ENCODE data around the gene BST2. TPM values are rescaled to one million over a fixed set of nuclear protein-coding genes. Genes with fewer than 3 reads are reported as not detected.

The BST2 gene
- total and polyA plus RNA-seq, 2 of the 8 experiments (the other 6 are each of a cell fraction or from before 2014, with no cell fraction given), result 18.1 to 72.8 TPM

- Histone ChIP-seq H4K8ac (ENCODE audit: extremely low read depth, insufficient read depth, low read length) (no peak overlapping the region), H3K9me3 (ENCODE audit: insufficient read depth in 2 of 2, low read depth in 1 of 2, low read length in 1 of 2) (no peaks in the 10 kb centered on the region), H3K79me1 (ENCODE audit: low read depth, low read length) (no peaks in the 10 kb centered on the region), H4K5ac (ENCODE audit: insufficient read length, low read depth, low read length) (no peak overlapping the region), H3K27me3 (replicated peaks in 1 of 4; ENCODE audit: control insufficient read depth in 3 of 4, extremely low read depth in 1 of 4, insufficient read depth in 3 of 4, low read length in 3 of 4) (no peaks in the 10 kb centered on the region; a peak in 1 of 7 replicates), H3K4me2 (ENCODE audit: insufficient read depth in 1 of 2, low read depth in 2 of 2, low read length in 2 of 2) (no peak overlapping the region), H2AFZ (ENCODE audit: low read length) (no peak overlapping the region), H2BK20ac (ENCODE audit: low read length) (no peak overlapping the region), H3K79me2 (ENCODE audit: control insufficient read depth in 1 of 2, insufficient read depth in 2 of 2, low read length in 2 of 2) (no peaks in the 10 kb centered on the region), H3K23me2 (ENCODE audit: low read depth, low read length) (no peaks in the 10 kb centered on the region), H2BK5ac (ENCODE audit: low read depth, low read length) (no peak overlapping the region), H3K14ac (ENCODE audit: insufficient read length) (no peak overlapping the region), H3K9ac (replicated peaks in 1 of 4; ENCODE audit: extremely low read depth in 1 of 4, low read depth in 3 of 4, low read length in 3 of 4) (no peak overlapping the region), H3K23ac (ENCODE audit: insufficient read length) (no peak overlapping the region), H3K18ac (ENCODE audit: extremely low read depth, low read length) (no peak overlapping the region), H3K4me3 (ENCODE audit: extremely low read depth in 1 of 4, insufficient read depth in 2 of 4, low read depth in 3 of 4, low read length in 4 of 4) (no peak overlapping the region), H2BK12ac (ENCODE audit: low read depth, low read length) (no peak overlapping the region), H3K27ac (ENCODE audit: low read depth, low read length) (no peak overlapping the region), H4K91ac (replicated peaks; ENCODE audit: insufficient read length, low read length) (no peak overlapping the region), H3K4ac (replicated peaks; ENCODE audit: insufficient read length, low read depth, low read length) (no peak overlapping the region), H2AK5ac (ENCODE audit: low read depth, low read length) (no peak overlapping the region), H2BK120ac (replicated peaks; ENCODE audit: low read depth, low read length) (no peak overlapping the region), H2BK15ac (ENCODE audit: low read length) (no peak overlapping the region), H4K20me1 (replicated peaks in 1 of 2; ENCODE audit: control insufficient read depth in 1 of 2, insufficient read depth in 2 of 2, low read length in 2 of 2) (no peaks in the 10 kb centered on the region), H3K4me1 (replicated peaks in 1 of 4; ENCODE audit: control insufficient read depth in 3 of 4, insufficient read depth in 4 of 4, low read length in 3 of 4) (no peaks in the 10 kb centered on the region), H3K56ac (replicated peaks; ENCODE audit: insufficient read length, low read depth, low read length) (no peak overlapping the region), H3K36me3 (ENCODE audit: control insufficient read depth in 2 of 4, insufficient read depth in 4 of 4, low read length in 3 of 4) (no peaks in the 10 kb centered on the region)
- FAIRE-seq, result no peak
- DNase-seq (ENCODE audit: low read depth in 1 of 2, low spot score in 2 of 2), result no peak
- ChIA-PET CTCF (ENCODE audit: partially characterized antibody) (interaction anchor here (0.6 to 6.4 kb wide), 4 partner anchors 9 to 721 kb away, joined by 3 to 40 read pairs (median 5); no protein-coding TSS in a partner anchor), POLR2A (ENCODE audit: partially characterized antibody) (interaction anchor here (0.8 kb wide), 1 partner anchor 1811 kb away, joined by 3 read pairs; no protein-coding TSS in a partner anchor)
- TF ChIP-seq USF2 (IDR thresholded peaks at IDR 0.05; ENCODE audit: low read length) (no peak), E2F6 (IDR thresholded peaks at IDR 0.05) (no peak), KDM1A (IDR thresholded peaks at IDR 0.05; ENCODE audit: borderline replicate concordance, low read length) (peak; percentile 59; the same call in 1 of the 2 replicates)
- 89% methylated on average over 7 of the region's 7 CpGs; no CpG with 5 or more reads in 1 of the 2 experiments for WGBS, 2 experiments (ENCODE audit: extremely low coverage in 1 of 2, insufficient coverage in 1 of 2, insufficient read length in 1 of 2, insufficient replicate concordance in 2 of 2, low coverage in 1 of 2, low lambda C conversion rate in 2 of 2, missing lambda C conversion rate in 1 of 2)
These were observed 26.0 kb upstream of the BST2 start for GRCh38 chr19:17431417-17431816.

Measured in H1 (cell line).